Sigmoid colon (tissue), 4 donors: ENCODE results near the gene TMEM225B.
"Not testable (repeated sequence)": the region's sequence is repeated elsewhere in the genome, so short reads cannot be mapped to it uniquely, and the experiment has no call there.

ENCODE experiments used
- CTCF ChIP-seq, 4 experiments: fragments of 450-650 bp in 3 of 4; fragments of 200-600 bp in 1 of 4; IDR thresholded peaks; one replicate each; pipeline ENCODE4 v1.5.1; 2016 to 2019; ENCODE audit warnings: antibody characterized with exemption in 4 of 4, mild to moderate bottlenecking in 3 of 4, moderate library complexity in 2 of 4
- POLR2AphosphoS5 ChIP-seq, 4 donors: sonication (generic); formaldehyde crosslinking; IDR thresholded peaks; one replicate each; pipeline ENCODE4 v1.6.1; 2017; ENCODE audit warnings: antibody characterized with exemption in 4 of 4

GRCh38 chr7:99637414-99637813 lies 39.3 kb downstream of the TMEM225B start:
- not testable (repeated sequence) for TF ChIP-seq CTCF, POLR2AphosphoS5 (IDR thresholded peaks at IDR 0.05)
